WTC11 (cell line): ENCODE results near the gene ANGPTL3.

Experiments
- ATF6 ChIP-seq: sonication (generic); formaldehyde crosslinking; IDR thresholded peaks from 2 replicates; pipeline ENCODE4 v1.8.1; 2023; ENCODE audit warnings: mild to moderate bottlenecking, missing genetic modification reagents
- CTCF ChIP-seq: fragments of 200-600 bp; IDR thresholded peaks from 2 replicates; pipeline ENCODE4 v1.8.0; 2022; ENCODE audit warnings: antibody characterized with exemption
- FOXP1 ChIP-seq: sonication (generic); formaldehyde crosslinking; IDR thresholded peaks from 2 replicates; pipeline ENCODE4 v1.8.0; 2022; ENCODE audit warnings: missing genetic modification reagents, mild to moderate bottlenecking, moderate library complexity, borderline replicate concordance
- HMGXB4 ChIP-seq: sonication (generic); formaldehyde crosslinking; IDR thresholded peaks from 2 replicates; pipeline ENCODE4 v1.8.1; 2023; ENCODE audit warnings: mild to moderate bottlenecking, moderate library complexity, missing genetic modification reagents
- JAZF1 ChIP-seq: fragments of 250-450 bp; sonication (Bioruptor Pico); IDR thresholded peaks from 2 replicates; pipeline ENCODE4 v1.9.0; 2021; ENCODE audit warnings: moderate library complexity, mild to moderate bottlenecking, inconsistent platforms
- ZNF121 ChIP-seq: sonication (generic); formaldehyde crosslinking; IDR thresholded peaks from 2 replicates; pipeline ENCODE4 v1.8.0; 2023; ENCODE audit warnings: missing genetic modification reagents

DNA sequence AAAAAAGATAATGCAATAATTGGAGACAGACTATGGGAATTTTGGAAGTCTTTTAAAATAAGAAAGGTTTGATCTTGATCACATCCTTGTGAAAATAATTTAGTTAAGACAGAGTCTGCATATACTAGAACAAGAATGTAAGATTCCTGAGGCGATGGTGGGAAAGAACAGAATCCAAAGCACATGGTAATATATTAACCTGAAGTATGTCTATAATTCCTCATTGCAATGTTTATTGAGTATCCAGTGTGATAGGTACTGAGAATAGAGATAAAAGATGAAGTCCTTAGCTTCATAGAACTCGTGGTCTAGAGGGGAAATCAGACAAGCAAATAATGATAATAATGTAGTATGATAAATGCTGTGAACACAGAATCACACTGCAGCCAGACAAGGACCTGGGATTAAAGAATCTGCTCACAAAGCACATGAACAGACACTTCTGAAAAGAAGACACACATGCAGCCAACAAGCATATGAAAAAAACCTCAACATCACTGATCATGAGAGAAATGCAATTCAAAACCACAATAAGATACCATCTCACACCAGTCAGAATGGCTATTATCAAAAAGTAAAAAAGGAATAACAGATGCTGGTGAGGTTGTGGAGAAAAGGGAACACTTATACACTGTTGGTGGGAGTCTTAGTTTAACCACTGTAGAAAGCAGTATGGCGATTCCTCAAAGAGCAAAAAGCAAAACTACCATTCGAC, 6.9 kb upstream of the ANGPTL3 start:
- TF ChIP-seq JAZF1 (no peak), CTCF (no peak), ATF6 (no peak), ZNF121 (CRISPR knock-in tag) (no peak), FOXP1 (CRISPR knock-in tag) (no peak), HMGXB4 (CRISPR knock-in tag) (no peak)
